Tongue (tissue), 2 donors: ENCODE results near the gene RAE1. TPM values are rescaled to one million over a fixed set of nuclear protein-coding genes. Genes with fewer than 3 reads are reported as not detected.

Experiments used
- DNase-seq: peaks from one replicate; pipeline ENCODE4 v3.0.0-alpha.2; 2015
- total RNA-seq: library from RNA; depleted of rRNA; stranded (reverse); fragments of >200 nt; gene quantifications from one replicate; pipeline ENCODE4 v1.2.3, GENCODE V29; 2014

The RAE1 gene
- total RNA-seq, 1 donor from 2014 or later: 27.5 TPM

GRCh38 chr20:57372157-57372556 is 21.1 kb downstream of the RAE1 start:
- no peak for DNase-seq

DNA sequence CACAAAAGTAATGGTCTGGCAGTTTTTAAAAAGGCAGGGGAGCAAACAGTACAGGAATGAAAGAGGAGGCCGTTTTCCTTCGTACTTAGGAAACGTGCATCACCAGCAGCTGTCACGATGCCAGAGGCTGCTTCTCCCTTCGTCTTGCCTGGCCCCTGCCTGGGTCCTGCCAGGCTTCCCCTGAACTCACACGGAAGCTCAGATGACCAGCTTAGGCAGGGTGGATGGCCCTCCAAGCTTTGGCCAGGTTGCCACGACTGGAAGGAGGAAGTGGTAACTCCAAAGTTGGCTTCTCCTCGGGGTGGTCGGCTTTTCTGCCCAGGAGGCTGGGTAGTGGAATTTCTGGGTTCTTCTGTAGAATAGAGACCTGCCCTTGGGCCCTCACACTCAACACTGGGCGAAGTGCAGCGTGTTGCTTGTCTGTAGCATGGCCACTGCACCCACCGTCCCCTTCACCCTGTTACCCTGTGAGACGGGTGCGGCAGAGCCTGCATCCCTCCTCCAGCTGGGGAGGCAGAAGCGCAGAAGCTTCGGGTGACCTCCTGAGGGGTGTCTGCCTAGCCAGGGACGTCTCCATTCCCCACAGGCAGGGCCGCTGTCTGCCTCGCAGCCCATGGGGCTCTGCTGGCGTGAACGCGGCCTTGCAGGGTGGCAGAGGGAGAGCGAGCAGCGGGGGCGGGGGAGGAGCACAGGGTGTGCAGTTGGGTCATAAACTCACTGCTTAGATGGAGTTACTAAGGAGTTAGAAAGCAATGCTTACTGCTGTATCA is 21.7 kb downstream of the RAE1 start:
- DNase-seq: no peak

- no peak for DNase-seq
Observed at GRCh38 chr20:57374343-57374930, 23.4 kb downstream of the RAE1 start.

DNA sequence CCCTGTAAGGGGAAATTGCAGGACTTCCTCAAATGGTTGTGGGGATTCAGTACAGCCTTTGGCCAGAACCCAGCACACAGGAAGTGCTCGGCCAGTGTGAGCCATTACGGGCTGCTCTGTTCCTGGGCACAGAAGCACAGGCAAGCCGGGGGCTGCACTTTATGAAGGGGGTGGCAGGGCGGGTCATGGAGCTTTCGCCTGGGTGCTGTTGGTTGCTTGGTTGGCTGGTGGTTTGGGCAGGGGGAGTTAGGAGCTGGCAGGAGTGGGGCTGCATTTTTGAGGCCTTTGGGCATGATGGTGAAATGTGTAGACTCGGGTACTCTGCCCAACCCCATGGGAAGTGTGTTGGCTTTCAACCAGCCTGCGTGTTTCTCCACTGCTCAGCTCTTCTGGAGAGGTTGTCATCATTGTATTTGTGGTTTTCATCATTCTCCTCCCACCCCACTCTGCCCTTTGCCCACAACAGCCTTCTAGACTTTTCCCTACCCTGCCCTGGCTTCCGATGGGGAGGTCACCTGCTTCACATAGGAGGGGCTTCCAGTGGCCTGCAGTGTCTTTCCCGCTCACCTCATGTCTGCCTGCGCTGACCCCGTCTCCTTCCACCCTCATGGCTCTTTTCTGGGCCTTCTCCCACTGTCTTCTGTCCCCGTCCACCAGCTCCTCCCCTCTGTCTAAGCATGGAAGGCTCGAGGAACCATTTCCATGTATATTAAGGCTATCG is 24.0 kb downstream of the RAE1 start:
- no peak for DNase-seq

- no peak for DNase-seq
Observed at GRCh38 chr20:57375652-57376230, 24.7 kb downstream of the RAE1 start.

- no peak for DNase-seq
Observed at GRCh38 chr20:57377350-57377749, 26.3 kb downstream of the RAE1 start.

- DNase-seq: no peak
Observed at GRCh38 chr20:57378107-57378506, 27.1 kb downstream of the RAE1 start.

DNA sequence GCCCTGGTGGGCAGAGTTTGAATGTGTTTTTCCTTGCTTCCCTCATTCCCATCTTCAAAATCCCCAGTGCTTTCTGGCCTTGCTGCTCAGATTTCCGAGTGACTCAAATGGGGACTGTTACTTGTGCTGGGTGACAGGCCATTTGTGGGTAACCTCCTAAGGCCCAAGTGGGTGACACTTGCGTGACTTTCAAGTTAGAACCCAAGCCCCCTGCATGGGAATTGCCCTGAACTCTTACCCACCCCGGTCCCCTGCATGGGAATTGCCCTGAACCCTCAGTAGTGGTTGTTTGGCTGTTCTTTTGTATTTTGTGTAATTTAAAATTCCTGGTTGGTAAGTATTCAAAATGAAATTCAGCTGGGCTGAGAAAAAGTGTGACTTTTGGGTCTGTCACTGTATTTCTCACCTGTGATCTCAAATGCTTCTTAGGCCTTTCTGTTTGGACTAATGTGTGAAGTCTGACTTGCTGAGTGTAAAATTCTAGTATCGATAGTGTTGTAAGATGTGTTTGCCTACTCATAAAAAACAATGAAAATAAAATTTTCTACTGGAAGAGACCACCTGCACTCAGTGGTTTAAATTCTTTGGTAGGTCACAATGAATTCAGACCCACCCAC is 27.7 kb downstream of the RAE1 start:
- no peak for DNase-seq

DNA sequence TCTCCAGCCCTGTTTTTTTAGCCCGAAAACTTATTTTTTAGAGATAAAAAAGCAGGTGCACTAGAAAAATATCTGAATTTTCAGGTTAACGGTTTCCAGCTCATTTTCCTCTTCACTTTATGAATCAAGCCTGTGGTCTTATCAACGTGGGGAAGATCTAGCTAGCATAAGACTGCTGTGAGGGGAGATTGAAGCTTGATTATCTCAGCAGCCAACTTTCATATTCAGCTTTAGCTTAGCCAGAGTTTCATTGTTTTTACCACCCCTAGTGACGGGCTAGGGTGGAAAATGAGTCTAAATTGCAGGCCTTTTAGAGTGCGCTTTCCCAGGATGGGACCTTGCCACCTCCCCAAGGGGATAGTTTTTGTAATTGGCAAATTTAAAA is 28.2 kb downstream of the RAE1 start:
- no peak for DNase-seq

- DNase-seq: no peak
Observed at GRCh38 chr20:57380081-57380750, 29.2 kb downstream of the RAE1 start.

- peak; percentile 91 for DNase-seq
Observed at GRCh38 chr20:57381596-57382503, 30.8 kb downstream of the RAE1 start.

- DNase-seq: no peak
Observed at GRCh38 chr20:57382516-57382915, 31.5 kb downstream of the RAE1 start.

DNA sequence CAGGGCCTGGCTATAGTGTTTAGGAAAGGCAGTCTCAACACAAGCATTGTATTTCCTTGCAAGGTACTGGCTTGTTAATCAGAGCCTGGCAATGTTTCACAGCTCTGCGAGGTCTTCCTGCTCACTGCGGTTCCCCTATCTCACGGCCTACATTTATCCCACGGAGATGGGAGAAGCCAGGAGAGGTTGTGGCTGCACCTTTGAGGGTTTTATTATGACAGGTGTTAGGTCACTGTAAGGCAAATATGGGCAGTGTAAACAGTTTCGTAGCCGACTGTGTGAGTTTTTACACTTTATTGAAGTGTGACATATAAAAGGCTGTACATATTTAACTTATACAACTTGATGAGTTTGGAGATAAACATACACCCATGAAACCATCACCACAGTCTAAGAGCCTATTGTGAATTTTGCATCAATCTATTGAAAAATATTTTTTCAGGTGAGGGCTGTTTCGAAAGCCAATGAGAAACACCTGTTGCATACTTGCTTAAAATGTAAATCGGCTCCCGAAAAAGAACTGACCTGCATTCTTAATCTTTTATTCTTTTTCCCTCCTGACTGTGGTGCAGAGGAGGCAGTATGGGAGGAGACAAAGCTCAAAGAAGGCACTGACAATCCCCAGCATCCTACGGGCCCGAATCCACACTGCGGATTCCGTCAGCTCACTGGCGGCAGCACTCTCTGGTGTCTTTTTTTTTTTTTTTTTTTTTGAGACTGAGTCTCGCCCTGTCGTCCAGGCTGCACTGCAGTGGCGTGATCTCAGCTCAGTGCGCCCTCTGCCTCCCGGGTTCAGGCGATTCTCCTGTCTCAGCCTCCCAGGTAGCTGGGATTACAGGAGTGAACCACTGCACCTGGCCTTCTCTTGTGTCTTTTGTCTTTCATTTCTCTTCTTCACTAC is 32.6 kb downstream of the RAE1 start:
- DNase-seq: no peak

DNA sequence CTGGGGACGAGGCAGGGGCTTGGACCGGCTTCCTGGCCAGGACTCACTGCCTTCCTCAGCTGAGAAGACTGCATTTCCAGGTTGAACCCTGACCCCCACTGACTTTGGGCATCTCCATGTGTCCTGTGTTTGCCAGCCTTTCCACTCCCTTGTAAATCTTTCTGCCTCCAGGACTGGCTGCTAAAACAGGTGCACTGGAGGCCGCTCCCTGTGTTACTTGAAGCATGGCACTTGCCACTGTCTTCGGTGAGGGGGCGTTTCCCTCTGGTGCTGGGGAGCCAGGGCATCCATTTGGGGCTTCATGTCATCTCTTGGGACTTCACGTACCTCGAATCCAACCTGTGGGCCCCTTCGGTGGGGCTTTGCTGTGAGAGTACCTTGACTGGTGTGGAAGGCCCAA is 33.4 kb downstream of the RAE1 start:
- no peak for DNase-seq

- no peak for DNase-seq
Observed at GRCh38 chr20:57384953-57385761, 34.1 kb downstream of the RAE1 start.

GRCh38 chr20:57385940-57386339 is 34.9 kb downstream of the RAE1 start:
- DNase-seq: no peak

DNA sequence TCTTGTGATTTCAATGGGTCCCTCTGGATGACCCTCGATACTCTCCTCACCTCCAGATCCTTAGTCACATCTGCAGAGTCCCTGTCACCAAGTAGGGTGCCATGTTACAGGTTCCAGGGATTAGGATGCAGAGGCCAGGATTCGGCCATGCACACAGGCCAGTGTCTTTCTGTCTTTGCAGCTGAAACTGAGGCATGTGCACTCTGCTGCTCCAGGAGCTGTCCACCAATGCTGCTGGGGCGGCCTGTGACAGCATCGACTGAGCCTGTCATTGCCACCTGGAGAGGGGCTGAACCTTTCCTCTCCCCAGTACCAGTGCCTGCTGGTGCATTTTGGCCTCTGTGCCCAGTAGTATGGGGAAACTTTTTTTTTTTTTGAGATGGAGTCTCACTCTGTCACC is 35.7 kb downstream of the RAE1 start:
- DNase-seq: no peak

GRCh38 chr20:57387463-57387862 is 36.4 kb downstream of the RAE1 start:
- no peak for DNase-seq

DNA sequence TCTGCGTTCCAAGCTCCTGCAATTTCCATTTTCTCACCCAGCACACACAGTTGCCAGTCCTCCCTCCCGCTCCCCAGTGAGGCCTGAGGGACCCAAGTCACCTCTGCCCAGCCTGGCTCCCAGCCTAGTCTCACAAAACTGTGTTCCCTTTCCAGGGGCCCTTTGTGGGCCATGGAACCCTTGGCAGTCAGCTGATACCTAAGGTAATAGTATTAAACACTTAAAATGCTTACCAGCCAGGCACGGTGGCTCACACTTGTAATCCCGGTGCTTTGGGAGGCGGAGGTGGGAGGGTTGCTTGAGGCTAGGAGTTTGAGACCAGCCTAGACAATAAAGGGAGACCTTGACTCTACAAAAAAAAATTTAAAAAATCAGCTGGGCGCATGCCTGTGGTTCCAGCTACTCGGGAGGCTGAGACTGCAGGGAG is 36.9 kb downstream of the RAE1 start:
- DNase-seq: no peak
